GM12878 (cell line): ENCODE results near the gene PHC3. TPM values are rescaled to one million over a fixed set of nuclear protein-coding genes. Genes with fewer than 3 reads are reported as not detected.

Experiments used
- ATAC-seq: fragments of 200-7000 bp; cut with Tn5 transposase; 3 replicates; pipeline ENCODE4 v1.9.1; 2020; ENCODE audit warnings: mild to moderate bottlenecking, moderate library complexity
- BruUV-seq: library from RNA; stranded (reverse); fragments of 400-500 nt; replicated peaks from 2 replicates; lab custom pipeline; 2021; lab: Mats Ljungman, UMichigan
- CTCF ChIA-PET: fragments of 300-600 bp; sonication (Branson Sonifier 250); formaldehyde crosslinking; extraction: SDS; loops from one replicate; lab custom pipeline; 2021; ENCODE audit warnings: inconsistent platforms; lab: Yijun Ruan, JAX
- POLR2A ChIA-PET: fragments of 350-600 bp; formaldehyde crosslinking; extraction: SDS; loops from one replicate; lab custom pipeline; 2021; ENCODE audit warnings: inconsistent platforms; lab: Charles Lee
- RAD21 ChIA-PET: fragments of 300-600 bp; sonication (Branson Sonifier 250); formaldehyde crosslinking; loops from one replicate; lab custom pipeline; 2023; ENCODE audit warnings: antibody characterized with exemption; ENCODE audit not compliant: unreplicated experiment; lab: Charles Lee
- SMC1A ChIA-PET: fragments of 300-600 bp; sonication (Branson Sonifier 250); formaldehyde crosslinking; loops from one replicate; lab custom pipeline; 2023; ENCODE audit not compliant: unreplicated experiment, uncharacterized antibody; lab: Charles Lee
- DNase-seq: peaks from one replicate; pipeline ENCODE4 v3.0.0-alpha.2; 2011; ENCODE audit warnings: low read depth, low spot score
- FAIRE-seq: peaks from 3 replicates; lab custom pipeline; 2011; peaks lifted over from hg19 to GRCh38; lab: Jason Lieb, UNC
- H2AFZ ChIP-seq: 2 replicates; pipeline ENCODE4 v1.6.0; 2011; ENCODE audit warnings: low read depth, low read length, control low read depth; ENCODE audit not compliant: control insufficient read depth
- H3K27ac ChIP-seq: 2 replicates; pipeline ENCODE4 v1.5.1; 2011; ENCODE audit warnings: control low read depth; ENCODE audit not compliant: control insufficient read depth, insufficient read depth
- H3K27me3 ChIP-seq, 2 experiments: replicated peaks in 1 of 2; 2 replicates each; pipeline versions ENCODE4 v1.6.0 to v1.6.1; 2011; ENCODE audit warnings: low read length in 1 of 2; ENCODE audit not compliant: control insufficient read depth in 2 of 2, insufficient read depth in 2 of 2
- H3K36me3 ChIP-seq, 2 experiments: 2 replicates each; pipeline ENCODE4 v1.5.1; 2011; ENCODE audit warnings: low read length in 1 of 2; ENCODE audit not compliant: control insufficient read depth in 2 of 2, insufficient read depth in 2 of 2
- H3K4me1 ChIP-seq: 2 replicates; pipeline ENCODE4 v1.6.1; 2011; ENCODE audit warnings: mild to moderate bottlenecking, low read length, moderate library complexity, mixed read lengths; ENCODE audit not compliant: control insufficient read depth, insufficient read depth
- H3K4me2 ChIP-seq: 2 replicates; pipeline ENCODE4 v1.6.0; 2011; ENCODE audit warnings: control low read depth; ENCODE audit not compliant: control insufficient read depth, insufficient read depth
- H3K4me3 ChIP-seq: fragments of 200-600 bp; sonication (generic); 2 replicates; pipeline ENCODE4 v1.5.1; 2016
- H3K79me2 ChIP-seq: 2 replicates; pipeline ENCODE4 v1.6.0; 2011; ENCODE audit warnings: low read length; ENCODE audit not compliant: control insufficient read depth, insufficient read depth
- H3K9ac ChIP-seq: 2 replicates; pipeline ENCODE4 v1.8.0; 2011; ENCODE audit warnings: low read length, control low read depth, mixed read lengths; ENCODE audit not compliant: control insufficient read depth, insufficient read depth
- H3K9me3 ChIP-seq: replicated peaks from 3 replicates; pipeline ENCODE4 v1.5.1; 2011; ENCODE audit warnings: mild to moderate bottlenecking, low read length; ENCODE audit not compliant: control insufficient read depth, insufficient read depth
- H4K20me1 ChIP-seq: 2 replicates; pipeline ENCODE4 v1.6.0; 2011; ENCODE audit not compliant: control insufficient read depth, insufficient read depth
- ATF7 ChIP-seq: fragments of 450-650 bp; IDR thresholded peaks from 2 replicates; pipeline ENCODE4 v1.6.1; 2016; ENCODE audit warnings: low read depth, mild to moderate bottlenecking
- ESRRA ChIP-seq: IDR thresholded peaks from 2 replicates; pipeline ENCODE4 v1.6.1; 2012; ENCODE audit warnings: mild to moderate bottlenecking, low read length, improper control_type of control experiment
- EZH2 ChIP-seq: IDR thresholded peaks from 2 replicates; pipeline ENCODE4 v1.6.1; 2012; ENCODE audit warnings: low read depth, mild to moderate bottlenecking, control low read depth, inconsistent platforms, low read length, borderline replicate concordance; ENCODE audit not compliant: control insufficient read depth
- HSF1 ChIP-seq: fragments of 150-350 bp; IDR thresholded peaks from 2 replicates; pipeline ENCODE4 v1.6.1; 2014; ENCODE audit warnings: mild to moderate bottlenecking, low read depth, low read length
- IKZF2 ChIP-seq, 2 experiments: fragments of 450-650 bp; IDR thresholded peaks; 2 replicates each; pipeline ENCODE4 v1.6.1; 2017; ENCODE audit warnings: mild to moderate bottlenecking in 2 of 2, moderate library complexity in 2 of 2
- RCOR1 ChIP-seq: conservative IDR thresholded peaks from 2 replicates; pipeline ENCODE4 v1.6.1; 2012; ENCODE audit warnings: low read depth, low read length, improper control_type of control experiment
- ZNF217 ChIP-seq: fragments of 450-650 bp; IDR thresholded peaks from 2 replicates; pipeline ENCODE4 v1.6.1; 2017; ENCODE audit warnings: antibody characterized with exemption, mild to moderate bottlenecking
- WGBS: methylation state at CpG from one replicate; pipeline ENCODE4 v1.1.6; 2016; ENCODE audit warnings: low lambda C conversion rate; ENCODE audit not compliant: insufficient replicate concordance, insufficient coverage; ENCODE audit errors: missing lambda C conversion rate; 5-methylcytosine and 5-hydroxymethylcytosine counted together
- in situ Hi-C: fragments of 300-500 bp; cut with MboI; formaldehyde crosslinking; loops from 9 replicates; pipeline ENCODE4 v1.14.3; 2018; ENCODE audit warnings: mixed read lengths
- intact Hi-C: fragments of 100-400 bp; cut with micrococcal nuclease; formaldehyde crosslinking; loops from one replicate; pipeline ENCODE4 v1.14.2; 2022; ENCODE audit not compliant: unreplicated experiment
- polyA plus RNA-seq, 11 experiments: library from polyadenylated mRNA; depleted of rRNA in 4 of 11; unstranded in 6 of 11; stranded (reverse) in 5 of 11; fragments of >200 nt; fragmentation: Nextera tagmentation in 4 of 11; fragmentation: Illumina TruSeq in 1 of 11; extraction: Ambion mirVana in 4 of 11; extraction: Trizol in 1 of 11; gene quantifications; 1 replicate in 1 of 11; 2 replicates in 10 of 11; pipeline versions ENCODE4 v1.2.1 to v1.2.3, GENCODE V29; 2011 to 2016; ENCODE audit warnings: inconsistent platforms in 2 of 11, missing spikeins in 2 of 11, low read depth in 1 of 11
- total RNA-seq, 4 experiments: library from RNA; depleted of rRNA in 3 of 4; stranded (reverse); fragments of >200 nt in 3 of 4; fragmentation: Illumina TruSeq in 1 of 4; extraction: Trizol in 1 of 4; gene quantifications; 2 replicates each; pipeline versions ENCODE4 v1.2.1 to v1.2.3, GENCODE V29; 2013 to 2021

Gene PHC3
- total and polyA plus RNA-seq, 10 of the 15 experiments (the other 5 are each of a cell fraction or from before 2014, with no cell fraction given), result 3.3 to 62.3 (median 22.1) TPM

- Histone ChIP-seq H3K4me3 (no peak overlapping the region), H3K4me1 (peaks cover 25% of the 10 kb centered on the region), H3K79me2 (peaks cover 63% of the 10 kb centered on the region), H3K36me3 (peaks cover 3 to 27% of the 10 kb centered on the region in 2 experiments), H3K4me2 (no peak overlapping the region), H3K9ac (no peak overlapping the region), H3K27me3 (no peaks in the 10 kb centered on the region)
- TF ChIP-seq IKZF2 (IDR thresholded peaks at IDR 0.05) (no peak), ZNF217 (no peak), ESRRA (no peak), ATF7 (no peak), RCOR1 (no peak), EZH2 (no peak), HSF1 (no peak)
- TF ChIP-seq, all 136 proteins: peak for 0
- ChIA-PET RAD21 (no interaction called here), CTCF (interaction anchor here (1.2 kb wide), 1 partner anchor 15 kb away, joined by 3 read pairs; no protein-coding TSS in a partner anchor), POLR2A (interaction anchor here (0.7 to 1.3 kb wide), 4 partner anchors 16 to 193 kb away, joined by 3 to 4 read pairs (median 3); no protein-coding TSS in a partner anchor), SMC1A (interaction anchor here (1.0 to 3.4 kb wide), 4 partner anchors 16 to 49 kb away, joined by 3 to 15 read pairs (median 4); no protein-coding TSS in a partner anchor)
- Histone ChIP-seq H2AFZ (no peak overlapping the region), H4K20me1 (no peaks in the 10 kb centered on the region), H3K9me3 (no peaks in the 10 kb centered on the region; the same call in 2 of the 3 replicates), H3K27ac (no peak overlapping the region)
- intact Hi-C loops, result no loop called here
- FAIRE-seq (no peak), DNase-seq (no peak), ATAC-seq (no peak)
- BruUV-seq, result no TSS peak
- WGBS, result 88% methylated on average over 2 of the region's 2 CpGs
- in situ Hi-C loops, result no loop called here
Measured at GRCh38 chr3:170151536-170151935, 30.0 kb downstream of the PHC3 start.
